CD4-positive, alpha-beta T cell treated with Interleukin-2 at 100 ng/mL for 4 hours (primary cell): ENCODE results near the gene RPUSD4.

Experiments used
- DNase-seq: peaks from one replicate; pipeline ENCODE4 v3.0.0-alpha.2; 2020; ENCODE audit warnings: low spot score

Gene RPUSD4

DNA sequence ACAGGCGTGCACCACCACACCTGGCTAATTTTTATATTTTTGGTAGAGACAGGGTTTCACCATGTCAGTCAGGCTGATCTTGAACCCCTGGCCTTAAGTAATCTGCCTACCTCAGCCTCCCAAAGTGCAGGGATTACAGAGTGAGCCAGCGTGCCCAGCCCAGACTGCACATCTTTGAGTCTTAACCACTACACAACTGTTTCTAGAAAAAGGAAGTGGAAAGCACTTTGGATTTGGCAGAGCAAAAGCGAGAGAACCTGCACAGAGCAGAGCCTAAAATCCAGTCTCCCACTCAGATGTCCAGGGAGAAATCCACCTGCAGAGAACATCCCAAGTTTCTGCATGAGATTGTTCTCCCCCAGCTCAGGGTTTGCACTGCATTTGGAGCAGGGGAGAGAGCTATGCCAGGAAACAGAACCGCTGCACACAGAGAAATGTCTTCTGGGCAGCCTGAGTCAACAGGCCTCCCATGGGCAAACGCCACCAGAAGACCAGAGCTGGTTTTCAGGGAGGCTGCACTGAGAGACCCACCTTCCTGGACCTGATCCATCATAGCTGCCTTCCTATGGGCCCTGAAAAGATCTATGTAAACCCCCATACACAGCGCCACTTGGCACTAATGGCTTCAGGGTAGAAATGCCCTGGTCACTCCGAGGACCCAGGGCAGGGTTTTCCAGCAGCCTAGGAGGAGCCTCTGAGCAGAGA is 54.0 kb downstream of the RPUSD4 start:
- no peak for DNase-seq

DNA sequence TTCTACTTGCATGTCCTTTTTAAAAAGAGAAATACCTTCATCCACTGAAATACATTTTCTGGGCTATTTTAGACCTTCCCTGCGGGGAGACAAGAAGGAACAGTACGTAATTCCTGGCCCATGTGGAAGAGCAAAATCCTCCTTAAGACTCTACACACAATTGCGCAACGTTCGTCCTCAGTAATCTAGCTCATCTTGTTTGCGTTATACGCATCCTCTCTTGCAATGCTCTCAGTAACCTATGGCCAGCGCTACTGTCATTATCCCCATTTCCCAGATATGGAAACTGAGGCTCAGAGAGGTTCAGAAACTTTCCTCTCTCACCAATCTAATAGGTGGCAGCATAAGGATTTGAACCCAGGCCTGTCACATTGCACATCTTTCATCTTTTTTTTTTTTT is 54.6 kb downstream of the RPUSD4 start:
- DNase-seq = no peak

DNA sequence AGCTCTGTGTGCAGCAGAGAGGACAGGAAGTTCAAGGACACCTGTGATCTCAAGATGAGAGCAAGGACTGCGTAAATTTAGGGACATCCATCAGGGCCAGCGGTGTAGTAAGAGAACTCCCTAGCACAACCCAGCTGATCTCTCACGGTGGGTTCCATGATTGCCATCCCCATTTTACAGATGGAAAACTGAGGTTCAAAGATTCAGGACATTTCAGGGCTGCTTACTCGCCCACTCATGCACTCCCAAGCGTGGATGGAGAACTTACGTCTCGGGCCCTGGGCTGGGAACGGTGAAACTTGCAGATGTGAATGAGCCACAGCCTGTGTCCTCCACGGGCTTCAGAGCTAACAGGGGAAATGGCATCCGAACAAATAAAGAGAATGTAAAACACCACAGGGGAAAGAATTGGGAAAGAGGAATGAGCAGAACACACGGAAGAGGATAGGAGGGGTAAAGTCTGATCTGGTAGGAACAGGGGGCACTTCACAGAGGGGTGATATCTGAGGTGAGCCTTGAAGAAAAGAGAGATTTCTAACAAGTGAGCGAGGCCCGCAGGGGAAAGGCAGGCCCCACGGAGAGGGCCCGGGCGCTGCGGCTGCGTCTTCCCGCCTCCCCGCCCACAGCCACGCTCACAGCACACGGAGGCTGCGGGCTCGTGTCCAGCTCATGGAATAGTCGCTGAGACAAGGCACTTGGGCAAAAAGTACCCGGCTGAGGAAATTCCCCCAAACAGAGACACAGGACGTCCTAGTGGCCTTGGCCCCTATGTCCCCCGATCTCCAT is 55.9 kb downstream of the RPUSD4 start:
- DNase-seq = no peak

DNA sequence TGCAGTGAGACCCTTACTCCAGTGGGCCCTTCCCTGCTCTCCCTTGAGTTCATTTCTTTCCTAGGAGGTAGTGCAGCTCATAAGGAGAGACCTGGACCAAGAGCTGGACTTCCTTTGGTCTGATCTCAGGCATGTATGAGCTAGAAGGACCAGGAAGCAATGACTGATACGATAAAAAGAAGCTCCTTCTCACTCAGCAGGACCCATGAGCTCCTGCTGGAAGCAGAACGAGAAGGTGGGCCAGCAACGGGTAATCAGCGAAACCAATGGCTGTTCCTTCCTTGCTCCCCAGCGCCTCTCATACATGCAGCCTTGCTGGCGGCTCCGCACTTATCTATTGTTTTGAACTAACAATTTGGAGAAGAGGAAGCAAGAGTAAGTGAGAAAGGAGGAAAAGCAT is 56.8 kb downstream of the RPUSD4 start:
- DNase-seq = no peak

GRCh38 chr11:126153972-126154371 is 57.5 kb downstream of the RPUSD4 start:
- DNase-seq = no peak

DNA sequence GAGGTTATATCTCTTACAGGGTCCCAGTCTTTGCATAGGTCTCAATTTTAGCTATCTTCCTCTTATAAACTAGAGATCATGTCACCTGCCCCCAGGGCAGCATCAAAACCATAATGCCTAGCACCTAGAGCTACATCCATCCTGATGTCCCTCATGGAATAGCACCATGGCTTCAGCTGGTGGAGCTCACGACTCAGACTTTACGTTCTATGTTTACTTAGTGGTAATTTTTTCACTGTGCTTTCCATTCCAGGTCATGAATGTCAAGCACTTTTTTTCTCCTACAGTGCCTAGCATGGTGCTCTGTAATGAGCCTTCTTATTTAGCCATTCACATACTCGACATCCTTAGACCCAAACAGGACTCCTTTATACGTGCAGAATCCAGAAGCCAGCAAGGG is 58.4 kb downstream of the RPUSD4 start:
- DNase-seq = no peak

DNA sequence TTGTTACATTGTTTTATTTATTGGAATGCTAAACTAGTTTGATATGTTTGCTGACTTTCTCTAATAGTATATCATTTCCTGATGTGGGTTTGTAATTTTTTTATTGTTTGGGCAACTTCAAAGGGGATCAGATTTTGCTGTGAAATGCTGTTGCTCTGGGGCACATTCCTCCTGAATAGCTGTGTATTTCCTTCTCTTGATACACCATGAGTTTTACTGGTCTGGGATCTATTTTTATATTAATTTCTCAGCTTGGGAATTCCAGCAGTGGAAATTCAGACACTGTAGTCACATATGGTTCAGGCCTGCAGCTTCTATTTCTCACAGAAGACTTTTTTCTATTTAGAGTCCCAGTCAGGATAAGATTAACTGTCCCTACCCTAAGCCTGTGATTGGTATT is 58.9 kb downstream of the RPUSD4 start:
- DNase-seq = no peak

- DNase-seq = no peak
Observed at GRCh38 chr11:126152152-126152551, 59.3 kb downstream of the RPUSD4 start.
